Measurements from ENCODE around the gene FADS2. TPM values are rescaled to one million over a fixed set of nuclear protein-coding genes. Genes with fewer than 3 reads are reported as not detected.

The FADS2 gene
- total RNA-seq, 1 experiment from 2014 or later: 20.6 TPM

DNA sequence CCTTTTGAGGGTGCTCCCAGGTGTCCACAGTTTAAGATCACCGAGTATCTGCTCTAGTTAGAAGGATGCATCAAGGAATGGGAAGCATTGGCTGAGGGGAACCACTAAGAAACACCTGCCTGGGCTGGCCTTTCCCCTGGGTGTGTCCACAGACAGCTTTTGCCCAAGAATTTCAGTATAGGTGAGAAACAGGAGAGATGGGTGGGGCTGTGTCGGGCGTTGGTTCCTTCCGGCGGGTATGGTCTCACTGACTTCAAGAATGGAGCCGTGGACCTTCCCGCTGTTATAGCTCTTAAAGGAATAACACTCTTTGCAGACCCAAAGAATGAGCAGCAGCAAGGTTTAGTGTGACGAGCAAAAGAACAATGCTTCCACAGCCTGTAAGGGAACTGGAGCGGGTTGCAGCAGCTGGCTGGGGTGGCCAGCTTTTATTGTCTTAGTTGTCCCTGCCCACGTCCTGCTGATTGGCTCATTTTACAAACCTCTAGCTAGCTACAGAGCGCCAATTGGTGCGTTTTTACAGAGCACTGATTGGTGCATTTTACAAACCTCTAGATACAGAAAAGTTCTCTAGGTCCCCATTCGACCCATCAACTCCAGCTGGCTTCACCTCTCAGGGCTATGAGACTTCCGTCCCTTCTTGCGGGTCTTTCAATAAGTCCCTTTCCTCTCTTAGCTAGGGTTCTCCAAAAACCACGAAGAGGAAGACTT is 13.7 kb upstream of the FADS2 start:
- H3K4me3 Mint-ChIP-seq (ENCODE audit: unreplicated experiment): peak overlapping the region; percentile 93

GRCh38 chr11:61814958-61815789 is 12.9 kb upstream of the FADS2 start:
- H3K36me3 Mint-ChIP-seq (ENCODE audit: insufficient read depth, unreplicated experiment): peaks cover 27% of the 10 kb centered on the region
- CTCF ChIA-PET: interaction anchor here (0.6 to 2.8 kb wide), 14 partner anchors 13 to 386 kb away, joined by 3 to 13 read pairs (median 4); partner anchors contain the start of gene FADS2

More for the DNA sequence above, 13.7 kb upstream of the FADS2 start:
- CTCF ChIA-PET: interaction anchor here (0.7 to 2.8 kb wide), 12 partner anchors 13 to 385 kb away, joined by 3 to 13 read pairs (median 4); partner anchors contain the start of gene FADS2
- Mint-ChIP-seq H3K36me3 (ENCODE audit: insufficient read depth, unreplicated experiment) (peaks cover 27% of the 10 kb centered on the region), H3K4me1 (ENCODE audit: insufficient read depth, unreplicated experiment) (peaks cover 18% of the 10 kb centered on the region), H3K27ac (ENCODE audit: low read depth, unreplicated experiment) (peak overlapping the region; percentile 93), H3K9me3 (ENCODE audit: unreplicated experiment) (no peaks in the 10 kb centered on the region), H3K27me3 (ENCODE audit: insufficient read depth, unreplicated experiment) (no peaks in the 10 kb centered on the region)
- intact Hi-C loops (cut with micrococcal nuclease): no loop called here
- TF ChIP-seq, protein P1, sequence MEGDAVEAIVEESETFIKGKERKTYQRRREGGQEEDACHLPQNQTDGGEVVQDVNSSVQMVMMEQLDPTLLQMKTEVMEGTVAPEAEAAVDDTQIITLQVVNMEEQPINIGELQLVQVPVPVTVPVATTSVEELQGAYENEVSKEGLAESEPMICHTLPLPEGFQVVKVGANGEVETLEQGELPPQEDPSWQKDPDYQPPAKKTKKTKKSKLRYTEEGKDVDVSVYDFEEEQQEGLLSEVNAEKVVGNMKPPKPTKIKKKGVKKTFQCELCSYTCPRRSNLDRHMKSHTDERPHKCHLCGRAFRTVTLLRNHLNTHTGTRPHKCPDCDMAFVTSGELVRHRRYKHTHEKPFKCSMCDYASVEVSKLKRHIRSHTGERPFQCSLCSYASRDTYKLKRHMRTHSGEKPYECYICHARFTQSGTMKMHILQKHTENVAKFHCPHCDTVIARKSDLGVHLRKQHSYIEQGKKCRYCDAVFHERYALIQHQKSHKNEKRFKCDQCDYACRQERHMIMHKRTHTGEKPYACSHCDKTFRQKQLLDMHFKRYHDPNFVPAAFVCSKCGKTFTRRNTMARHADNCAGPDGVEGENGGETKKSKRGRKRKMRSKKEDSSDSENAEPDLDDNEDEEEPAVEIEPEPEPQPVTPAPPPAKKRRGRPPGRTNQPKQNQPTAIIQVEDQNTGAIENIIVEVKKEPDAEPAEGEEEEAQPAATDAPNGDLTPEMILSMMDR (IDR thresholded peaks at IDR 0.05; ENCODE audit: unreplicated experiment): no peak
- TSS peak; percentile 21 for BruUV-seq (replicated peaks)
- peak; percentile 16 for DNase-seq (ENCODE audit: unreplicated experiment)
- POLR2A ChIA-PET: interaction anchor here (0.6 to 5.0 kb wide), 10 partner anchors 9 to 318 kb away, joined by 3 to 26 read pairs (median 6); partner anchors contain the start of genes FADS2, FEN1 and TMEM258

DNA sequence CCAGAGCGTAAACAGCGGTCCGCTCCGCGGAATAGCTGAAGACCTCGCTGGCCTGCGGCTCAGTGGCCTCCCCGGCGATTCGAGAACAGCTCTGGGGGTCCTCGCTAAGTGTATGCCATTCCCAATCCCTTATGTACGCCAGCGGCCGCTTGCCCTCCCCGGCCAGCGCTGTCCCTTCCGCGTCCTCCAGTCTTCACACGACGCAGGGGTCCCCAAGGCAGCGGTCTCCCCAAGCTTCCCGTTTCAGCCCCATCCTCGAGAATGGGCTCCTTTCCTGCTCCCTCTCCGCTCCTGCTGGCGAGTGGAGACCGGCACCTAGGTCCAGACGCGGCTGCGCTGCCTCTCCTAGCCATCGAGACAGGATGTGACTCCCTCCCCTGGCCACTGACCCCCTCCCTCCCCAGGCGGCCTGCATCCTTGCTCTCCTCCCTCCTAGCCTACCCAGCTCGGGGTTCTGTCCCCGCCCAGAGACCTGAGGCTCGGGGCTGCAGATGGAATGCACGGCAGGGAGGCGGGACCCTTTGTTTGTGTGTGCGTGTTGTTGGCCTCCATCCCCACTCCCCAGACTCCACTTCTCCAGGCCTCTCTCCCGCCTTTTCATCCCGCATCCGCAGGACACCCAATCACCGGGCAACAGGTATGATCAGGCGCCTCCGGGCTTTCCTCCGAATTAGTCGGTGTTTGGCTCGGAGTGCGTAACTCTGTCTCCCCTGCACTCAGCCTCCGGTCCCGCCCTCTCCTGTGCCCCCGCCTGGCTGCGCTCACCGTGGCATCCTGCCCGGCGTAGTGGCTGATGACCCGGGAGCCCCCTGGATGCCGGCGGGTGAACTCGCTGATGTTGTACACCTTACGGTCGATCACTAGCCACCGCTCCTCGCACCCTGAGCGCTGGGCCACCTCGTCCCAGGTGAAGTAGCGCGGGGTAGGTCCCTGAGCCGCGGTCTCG is 12.0 kb upstream of the FADS2 start:
- ChIA-PET POLR2A (interaction anchor here (0.7 to 5.0 kb wide), 9 partner anchors 13 to 154 kb away, joined by 3 to 26 read pairs (median 6); partner anchors contain the start of genes FADS2, FEN1 and TMEM258), CTCF (interaction anchor here (0.7 to 2.8 kb wide), 10 partner anchors 14 to 266 kb away, joined by 3 to 13 read pairs (median 6); no protein-coding TSS in a partner anchor)
- intact Hi-C loops (cut with micrococcal nuclease): no loop called here
- peak; percentile 85 for DNase-seq (ENCODE audit: unreplicated experiment)
- H3K27me3 Mint-ChIP-seq (ENCODE audit: insufficient read depth, unreplicated experiment): no peaks in the 10 kb centered on the region
- H3K9me3 Mint-ChIP-seq (ENCODE audit: unreplicated experiment): no peaks in the 10 kb centered on the region
- H3K4me3 Mint-ChIP-seq (ENCODE audit: unreplicated experiment): peak overlapping the region; percentile 93
- H3K36me3 Mint-ChIP-seq (ENCODE audit: insufficient read depth, unreplicated experiment): peaks cover 19% of the 10 kb centered on the region
- H3K27ac Mint-ChIP-seq (ENCODE audit: low read depth, unreplicated experiment): peak overlapping the region; percentile 93
- BruUV-seq (replicated peaks): TSS peak; percentile 15
- H3K4me1 Mint-ChIP-seq (ENCODE audit: insufficient read depth, unreplicated experiment): peaks cover 32% of the 10 kb centered on the region
- TF ChIP-seq, protein P1 (IDR thresholded peaks at IDR 0.05; ENCODE audit: unreplicated experiment): no peak

More at GRCh38 chr11:61814958-61815789, 12.9 kb upstream of the FADS2 start:
- DNase-seq (ENCODE audit: unreplicated experiment): peak; percentile 85
- peaks cover 24% of the 10 kb centered on the region for H3K4me1 Mint-ChIP-seq (ENCODE audit: insufficient read depth, unreplicated experiment)
- TF ChIP-seq, protein P1 (IDR thresholded peaks at IDR 0.05; ENCODE audit: unreplicated experiment): no peak
- peak overlapping the region; percentile 93 for H3K4me3 Mint-ChIP-seq (ENCODE audit: unreplicated experiment)
- no peaks in the 10 kb centered on the region for H3K27me3 Mint-ChIP-seq (ENCODE audit: insufficient read depth, unreplicated experiment)
- POLR2A ChIA-PET: interaction anchor here (0.6 to 5.0 kb wide), 14 partner anchors 9 to 317 kb away, joined by 3 to 26 read pairs (median 5); partner anchors contain the start of genes FADS2, FEN1 and TMEM258
- H3K9me3 Mint-ChIP-seq (ENCODE audit: unreplicated experiment): no peaks in the 10 kb centered on the region
- peak overlapping the region; percentile 93 for H3K27ac Mint-ChIP-seq (ENCODE audit: low read depth, unreplicated experiment)
- BruUV-seq (replicated peaks): no TSS peak
- intact Hi-C loops (cut with micrococcal nuclease): no loop called here
